ENCODE measurements around the gene CRB2.
"Not testable (repeated sequence)": the region's sequence is repeated elsewhere in the genome, so short reads cannot be mapped to it uniquely, and the experiment has no call there.

Gene CRB2

DNA sequence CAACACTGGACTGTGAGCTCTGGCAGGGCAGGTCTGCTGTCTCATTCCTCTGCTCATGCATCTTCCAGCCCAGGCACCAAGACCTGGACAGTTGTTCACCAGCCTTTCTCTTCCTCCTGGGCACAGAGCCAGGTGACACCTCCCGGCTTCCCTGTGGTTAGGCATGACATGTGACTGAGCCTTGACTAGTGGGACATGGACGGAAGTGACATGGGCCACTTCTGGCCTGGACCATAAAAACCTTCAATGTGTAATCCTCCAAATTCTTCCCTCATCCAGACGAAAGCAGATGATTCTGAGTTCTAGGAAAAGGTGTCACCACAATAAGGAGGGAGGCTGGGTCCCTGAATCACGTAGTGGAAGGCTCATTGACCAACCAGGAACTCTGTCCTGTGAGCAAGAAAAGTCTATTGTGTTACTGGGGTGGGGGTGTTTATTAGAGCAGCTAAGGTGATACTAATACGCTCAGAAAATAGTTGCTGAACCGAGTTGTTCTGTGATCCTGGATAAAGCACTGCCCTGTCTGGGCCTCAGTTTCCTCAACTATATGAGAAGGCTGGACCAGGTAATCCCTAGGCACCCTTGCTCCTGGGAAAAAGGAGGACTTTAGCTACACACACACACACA, 26.6 kb upstream of the CRB2 start:
- DNase-seq (ENCODE audit: low read depth in 3 of 3), result no peak

DNA sequence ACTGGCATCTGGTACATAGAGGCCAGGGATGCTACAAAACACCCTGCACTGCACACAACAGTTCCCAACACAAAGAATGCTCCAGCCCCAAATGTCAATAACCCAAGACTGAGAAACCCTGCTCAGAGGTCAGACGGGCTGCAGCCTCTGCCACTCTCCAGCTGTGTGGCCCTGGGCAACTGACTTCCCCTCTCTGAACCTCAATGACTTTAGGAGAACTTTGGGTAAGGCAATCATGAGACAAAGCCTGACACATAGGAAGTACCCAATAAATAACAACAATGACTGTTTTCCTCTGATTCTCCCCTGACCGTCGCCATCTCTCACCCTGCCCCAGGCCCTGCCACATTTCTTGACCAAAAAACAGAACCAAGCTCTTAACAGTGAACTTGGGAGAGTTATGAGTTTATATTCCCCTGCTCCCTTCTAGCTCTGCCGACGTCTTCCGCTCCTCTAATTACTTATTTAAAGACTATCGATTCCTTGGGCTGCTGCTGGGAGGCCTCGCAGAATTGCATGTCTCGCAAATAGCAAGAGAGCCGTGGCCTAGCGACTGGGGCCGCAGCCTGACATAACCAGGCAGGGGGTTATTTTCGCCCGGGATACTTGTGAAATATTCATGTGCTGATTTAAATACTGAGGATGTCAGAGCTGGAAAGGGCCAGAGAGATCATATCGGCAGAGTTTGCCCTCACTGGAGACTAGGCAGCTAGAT, 24.5 kb upstream of the CRB2 start:
- no peak for DNase-seq (ENCODE audit: low read depth in 3 of 3)

DNA sequence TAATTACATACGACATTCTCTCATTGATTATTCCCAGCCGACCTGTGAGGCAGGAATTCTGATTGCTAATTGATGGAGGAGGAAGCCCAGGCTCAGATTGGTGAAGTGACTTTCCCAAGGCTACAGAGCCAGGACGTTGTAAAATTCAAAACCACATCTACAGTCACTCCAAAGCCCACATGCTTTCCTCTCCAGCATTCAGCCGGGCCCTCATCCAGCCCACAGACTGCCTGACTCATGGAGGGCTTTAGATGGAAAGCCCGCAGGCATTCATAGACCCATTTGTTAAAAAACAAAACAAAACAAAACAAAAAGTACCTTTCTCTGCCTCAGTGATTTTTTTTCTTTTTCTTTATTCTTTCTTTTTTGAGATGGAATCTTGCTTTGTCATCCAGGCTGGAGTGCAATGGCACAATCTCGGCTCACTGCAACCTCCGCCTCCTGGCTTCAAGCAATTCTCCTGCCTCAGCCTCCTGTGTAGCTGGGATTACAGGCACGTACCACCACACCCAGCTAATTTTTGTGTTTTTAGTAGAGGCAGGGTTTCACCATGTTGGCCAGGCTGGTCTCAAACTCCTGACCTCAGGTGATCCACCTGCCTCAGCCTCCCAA, 22.8 kb upstream of the CRB2 start:
- not testable (repeated sequence) for DNase-seq (ENCODE audit: low read depth in 3 of 3)

DNA sequence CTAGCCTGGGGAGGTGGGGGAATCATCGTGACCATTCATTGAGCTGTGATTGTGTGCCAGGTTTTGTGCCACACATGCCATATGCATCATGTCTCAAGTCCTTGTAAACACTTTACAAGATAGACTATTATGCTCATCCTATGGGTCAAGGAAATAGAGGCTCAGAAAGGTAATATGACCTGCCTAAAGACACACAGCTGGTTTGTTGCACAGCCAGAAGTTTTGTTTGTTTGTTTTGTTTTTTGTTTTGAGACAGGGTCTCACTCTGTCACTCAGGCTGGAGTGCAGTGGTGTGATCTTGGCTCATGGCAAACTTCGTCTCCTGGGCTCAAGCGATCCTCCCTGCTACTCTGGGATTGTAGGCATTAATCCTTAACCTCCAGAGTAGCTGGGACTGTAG, 21.4 kb upstream of the CRB2 start:
- no peak for DNase-seq (ENCODE audit: low read depth in 3 of 3)

DNA sequence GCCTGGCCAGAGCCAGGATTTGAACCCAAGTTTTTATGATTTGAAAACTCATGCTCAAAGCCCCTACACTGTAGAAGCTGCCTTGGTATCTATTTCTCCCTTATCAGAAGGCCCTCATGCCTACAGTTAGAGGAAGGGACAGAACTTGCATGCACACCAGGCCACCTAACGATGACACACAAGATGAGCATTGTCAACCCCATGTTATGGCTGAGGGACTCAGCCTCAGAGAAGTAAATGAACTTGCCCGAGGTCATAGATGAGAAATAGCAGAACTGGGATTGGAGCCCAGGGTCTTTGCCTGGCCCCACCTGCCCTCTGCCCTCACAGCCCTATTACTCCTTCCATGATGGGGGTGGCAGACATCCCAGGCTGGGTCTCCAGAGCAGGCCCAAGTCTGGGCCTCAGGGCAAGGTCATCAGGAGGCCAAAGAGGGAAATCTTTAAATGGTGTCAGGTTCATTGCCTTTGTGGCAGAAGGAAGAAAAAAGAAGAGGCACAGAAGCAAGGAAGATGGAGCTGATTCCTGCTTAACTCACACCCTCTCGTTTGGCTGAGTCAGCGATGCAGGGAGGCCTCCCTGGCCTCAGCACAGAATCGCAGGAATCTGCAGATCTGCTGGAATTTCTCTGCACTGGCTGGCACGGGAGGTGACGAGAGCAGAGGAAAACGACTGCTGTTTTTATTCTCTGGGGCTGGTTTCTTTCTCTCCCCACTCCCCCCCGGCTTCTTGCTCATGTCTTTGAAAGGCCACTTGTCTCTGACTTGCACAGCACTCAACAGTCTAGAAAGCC, 20.6 kb upstream of the CRB2 start:
- no peak for DNase-seq (ENCODE audit: low read depth in 3 of 3)

DNA sequence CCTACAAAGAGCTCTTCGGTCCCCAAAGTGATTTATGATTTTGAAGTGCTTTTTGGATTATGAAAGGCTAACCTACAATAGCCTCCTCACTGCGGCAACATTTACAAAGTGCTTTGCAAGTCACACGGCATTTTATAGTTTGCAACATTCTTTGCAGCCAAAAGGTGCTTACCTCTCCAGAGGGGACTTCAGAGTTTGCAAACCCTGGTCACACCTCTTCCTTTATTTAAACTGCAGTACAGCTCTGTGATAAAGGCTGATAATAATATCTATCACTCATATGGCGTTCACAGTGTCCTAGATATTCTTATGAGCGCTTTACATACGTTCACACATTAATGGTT, 20.0 kb upstream of the CRB2 start:
- DNase-seq (ENCODE audit: low read depth in 3 of 3), result no peak

DNA sequence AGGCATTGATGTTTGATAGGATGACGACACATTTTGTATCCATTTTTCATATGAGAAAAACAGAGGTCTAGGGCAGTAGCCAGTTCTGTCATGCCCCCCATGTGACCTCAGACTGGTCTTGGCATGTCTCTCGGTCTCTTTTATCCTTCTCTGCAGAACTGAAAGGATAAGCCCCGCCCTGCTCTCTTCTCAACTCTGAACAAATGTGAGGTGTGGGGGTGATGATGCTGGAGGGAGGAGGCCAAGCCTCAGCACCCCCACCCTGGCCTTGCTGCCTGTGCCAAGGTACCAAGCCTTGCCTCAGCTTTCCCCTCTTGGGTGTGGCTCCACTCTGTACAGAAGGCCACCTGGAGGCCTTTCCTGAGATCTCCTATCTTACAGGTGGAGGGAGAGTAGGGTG, 19.5 kb upstream of the CRB2 start:
- DNase-seq (ENCODE audit: low read depth in 3 of 3), result no peak

DNA sequence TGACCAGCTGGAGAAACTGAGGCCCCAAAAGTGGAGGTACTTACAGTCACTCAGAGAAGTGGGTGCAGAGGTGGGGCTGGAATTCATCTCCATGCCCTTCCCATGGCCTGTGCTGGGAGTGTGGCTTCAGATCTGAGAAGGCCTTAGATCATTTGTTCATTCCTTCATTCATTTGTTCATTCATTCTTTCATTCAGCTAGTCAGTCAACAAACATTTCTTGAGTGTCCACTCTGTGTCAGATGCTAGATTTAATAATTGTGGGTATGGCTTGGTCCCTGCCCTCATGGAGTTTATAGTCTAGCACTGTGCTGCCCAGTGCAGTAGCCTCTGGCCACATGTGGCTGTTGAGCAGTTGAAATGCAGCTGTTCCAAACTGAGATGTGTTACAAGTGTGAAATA, 19.0 kb upstream of the CRB2 start:
- DNase-seq (ENCODE audit: low read depth in 3 of 3), result no peak

DNA sequence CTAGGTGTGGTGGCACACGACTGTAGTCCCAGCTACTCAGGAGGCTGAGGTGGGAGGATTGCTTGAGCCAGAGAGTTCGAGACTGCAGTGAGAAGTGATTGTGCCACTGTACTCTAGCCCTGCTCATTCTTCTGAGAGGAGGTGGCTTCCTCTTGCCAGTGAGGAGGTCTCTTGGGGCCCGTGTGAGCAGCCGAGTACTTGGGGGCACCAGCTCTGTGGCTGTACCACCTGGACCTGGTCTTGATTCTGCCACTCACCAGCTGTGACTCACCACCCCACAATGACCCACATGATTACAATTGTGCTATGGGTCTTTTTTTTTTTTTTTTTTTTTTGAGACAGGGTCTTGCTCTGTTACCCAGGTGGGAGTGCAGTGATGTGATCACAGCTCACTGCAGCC, 18.0 kb upstream of the CRB2 start:
- DNase-seq (ENCODE audit: low read depth in 3 of 3), result no peak

DNA sequence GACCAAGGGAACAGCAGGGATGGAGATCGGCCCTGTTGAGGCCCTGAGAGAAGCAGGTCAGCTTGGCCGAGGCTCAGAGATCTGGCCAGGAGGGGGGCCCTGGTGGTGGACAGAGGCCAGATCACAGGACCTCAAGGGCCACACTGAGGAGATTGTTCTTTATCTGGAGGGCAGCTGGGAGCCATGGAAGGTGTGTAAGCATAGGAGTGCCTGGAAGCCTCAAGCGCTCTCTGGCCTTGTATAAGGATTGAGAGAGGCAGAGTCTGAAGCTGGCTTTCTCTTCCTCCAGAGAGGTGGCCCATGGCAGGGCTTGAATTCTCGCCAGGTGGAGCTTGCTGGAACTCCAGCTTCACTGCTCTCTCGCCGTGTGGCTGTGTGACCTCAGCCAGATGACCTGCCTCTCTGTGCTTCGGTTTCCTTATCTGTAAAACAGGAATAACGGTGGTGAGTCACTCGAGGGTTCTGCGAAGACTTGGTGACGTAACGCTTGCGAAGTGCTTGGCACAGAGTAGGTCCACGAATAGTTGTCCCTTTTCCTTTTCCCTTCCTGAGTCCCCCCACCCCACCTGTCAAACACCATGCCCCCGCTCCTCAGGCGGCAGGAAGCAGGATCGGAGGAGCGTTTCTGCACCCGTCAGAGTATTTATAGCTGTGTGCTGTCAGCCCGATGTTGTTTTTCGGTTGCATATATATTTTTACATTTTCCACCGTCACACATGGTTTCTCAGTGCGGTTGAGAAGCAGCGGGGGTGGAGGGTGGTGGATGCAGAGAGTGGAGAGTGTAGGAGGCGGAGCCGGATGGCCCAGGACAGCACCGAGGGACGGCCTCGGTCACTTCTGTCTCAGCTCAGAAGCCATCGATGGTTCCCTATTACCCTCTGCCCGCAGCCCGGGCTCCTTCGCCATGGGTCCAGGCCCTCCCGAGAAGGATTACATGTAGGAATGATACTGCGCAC, 17.0 kb upstream of the CRB2 start:
- DNase-seq (ENCODE audit: low read depth in 3 of 3), result peak; percentile 50 to 77 (median 52)

DNA sequence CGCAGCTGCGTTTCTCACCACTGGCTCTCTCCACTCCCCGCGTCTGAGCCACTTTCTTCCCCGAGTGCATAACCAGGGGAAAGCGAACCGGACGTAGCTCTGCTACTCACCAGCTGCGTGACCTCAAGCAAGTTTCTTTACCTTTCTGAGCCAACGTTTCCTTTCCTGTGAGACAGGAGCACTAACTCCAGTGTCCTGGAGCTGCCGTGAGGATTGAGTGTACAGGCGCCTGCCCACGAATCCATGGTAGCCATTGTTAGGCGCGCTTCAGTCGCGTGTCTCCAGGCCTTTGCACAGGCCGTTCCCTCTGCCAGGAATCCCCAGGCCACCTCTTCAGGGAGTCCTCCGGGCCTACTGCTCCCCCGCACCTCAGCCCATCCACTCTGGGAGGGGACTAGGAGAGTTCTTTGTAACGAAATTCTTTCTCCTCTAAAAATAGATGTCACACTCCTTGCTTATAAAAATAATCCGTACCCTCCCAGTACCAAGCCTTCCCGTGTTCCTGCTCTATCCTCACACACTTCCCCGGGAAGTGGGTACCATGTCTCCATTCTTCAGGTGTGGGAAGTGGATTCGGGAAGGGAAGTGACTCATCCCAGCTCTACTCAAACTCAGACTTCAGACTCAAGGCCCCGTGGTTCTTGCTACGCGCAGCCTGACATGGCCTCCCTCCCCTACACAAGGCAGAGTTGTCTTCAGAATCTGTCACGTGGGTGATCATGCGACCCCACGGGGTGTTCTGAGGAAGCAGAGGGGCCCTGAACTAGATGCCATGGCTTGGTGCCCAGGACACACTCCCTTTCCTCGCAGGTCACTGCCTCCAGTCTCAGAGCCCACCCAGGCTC, 16.1 kb upstream of the CRB2 start:
- peak; percentile 25 to 75 (median 42) for DNase-seq (ENCODE audit: low read depth in 3 of 3)

DNA sequence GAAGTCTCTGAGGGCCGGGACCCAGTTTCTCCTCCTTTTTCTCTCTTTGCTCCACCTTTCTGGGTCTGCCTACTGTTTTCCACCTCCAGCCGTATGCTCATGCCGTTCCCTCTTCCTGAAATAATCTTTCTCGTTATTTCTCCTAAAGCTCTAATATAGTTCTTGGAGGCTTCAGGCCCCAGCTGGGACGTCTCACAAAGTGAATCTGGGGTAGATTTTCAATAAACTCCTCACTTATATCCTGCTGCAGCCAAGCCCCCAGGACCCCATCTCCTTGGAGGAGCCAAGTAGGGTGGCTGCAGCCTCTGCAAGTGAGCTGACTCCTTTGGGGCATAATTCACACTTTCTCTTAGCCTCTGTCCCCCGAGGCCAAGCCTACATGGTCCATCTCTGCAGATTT, 14.2 kb upstream of the CRB2 start:
- no peak for DNase-seq (ENCODE audit: low read depth in 3 of 3)

DNA sequence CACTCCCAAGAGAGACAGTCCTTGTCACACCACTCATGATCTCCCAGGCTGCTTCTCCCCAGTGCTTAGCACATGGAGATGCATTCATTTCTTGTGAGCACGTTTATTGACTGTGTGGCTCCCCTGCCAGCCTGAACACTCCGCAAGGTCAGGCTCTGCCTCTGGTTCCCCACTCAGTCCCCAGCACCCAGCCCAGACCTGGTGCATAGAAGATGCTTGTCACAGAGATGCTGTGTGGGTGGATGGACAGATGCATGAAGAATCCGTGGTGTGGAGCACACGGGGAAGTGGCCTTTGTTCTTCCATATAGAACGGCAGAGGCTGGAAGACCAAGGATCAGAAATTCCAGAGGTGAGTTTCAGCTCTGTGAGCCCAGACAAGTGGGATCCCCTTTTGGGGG, 13.8 kb upstream of the CRB2 start:
- no peak for DNase-seq (ENCODE audit: low read depth in 3 of 3)

DNA sequence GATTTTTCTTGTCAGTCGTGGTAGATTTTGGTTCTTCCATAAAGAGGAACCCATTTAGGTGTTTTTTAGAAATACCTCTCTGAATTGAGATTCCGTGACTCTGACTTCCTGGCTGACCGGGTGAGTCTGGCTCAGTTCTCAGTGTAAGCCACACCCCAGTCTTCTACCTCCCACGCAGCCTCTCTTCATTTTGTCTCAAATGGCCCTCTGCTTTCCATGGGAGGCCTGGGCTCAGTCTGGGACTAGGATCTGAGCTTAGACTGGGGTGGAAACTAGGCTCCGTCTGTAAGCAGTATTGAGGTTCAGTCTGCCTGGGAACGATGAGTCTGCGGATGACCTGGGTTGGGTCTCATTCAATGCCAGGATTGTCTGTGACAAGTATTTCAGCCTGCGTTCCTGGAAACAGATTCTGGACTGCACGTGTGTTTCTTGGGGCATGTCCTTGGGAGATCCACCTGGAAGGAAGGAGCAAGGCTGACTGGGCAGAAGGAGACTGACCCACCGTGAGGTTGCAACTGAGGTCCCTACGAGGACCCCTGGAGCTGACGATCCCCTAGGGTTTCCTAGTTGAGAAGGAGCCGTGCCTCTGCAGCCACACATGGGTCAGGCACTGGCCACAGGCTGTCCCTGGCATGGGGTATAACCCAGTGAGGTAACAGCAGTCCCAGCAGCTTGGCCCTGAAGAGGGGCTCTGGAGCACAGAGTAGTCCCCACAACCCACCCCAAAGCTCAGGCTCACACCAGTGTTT, 12.4 kb upstream of the CRB2 start:
- DNase-seq (ENCODE audit: low read depth in 3 of 3), result no peak

DNA sequence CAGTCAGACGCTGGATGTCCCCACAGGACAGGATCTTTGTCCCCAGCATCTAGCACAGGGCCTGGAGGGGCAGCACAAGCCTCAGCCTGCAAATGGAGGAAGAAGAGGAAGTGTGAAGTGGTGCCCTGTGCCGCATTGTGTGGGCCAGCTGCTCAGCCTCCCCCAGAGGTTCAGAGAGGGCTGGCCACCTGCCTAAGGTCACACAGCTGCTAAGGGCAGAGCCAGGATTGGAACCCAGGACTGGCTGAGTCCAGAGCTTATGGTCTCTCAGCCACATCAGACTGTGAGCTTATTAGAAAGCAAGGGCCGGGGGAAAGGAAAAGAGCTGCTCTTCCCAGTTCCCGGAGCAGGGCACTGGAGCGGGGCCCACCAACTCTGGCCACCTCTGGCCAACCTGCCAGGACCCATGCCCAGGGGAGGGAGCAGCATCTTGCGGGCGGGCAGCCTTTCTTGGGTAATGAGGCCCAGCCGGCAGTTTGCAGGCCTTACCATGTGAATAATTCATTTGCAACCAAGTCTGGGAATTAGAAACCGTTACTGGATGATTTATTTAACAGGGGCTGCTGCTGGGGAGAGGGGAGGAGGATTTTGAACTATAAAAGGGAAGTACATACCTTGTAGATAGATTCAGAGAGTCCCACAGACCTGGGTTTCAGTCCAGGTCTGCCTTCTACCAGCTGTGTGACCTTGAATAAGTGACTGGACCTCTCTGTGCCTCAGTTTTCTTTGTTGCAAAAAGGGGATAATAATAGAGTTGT, 11.6 kb upstream of the CRB2 start:
- no peak for DNase-seq (ENCODE audit: low read depth in 3 of 3)

DNA sequence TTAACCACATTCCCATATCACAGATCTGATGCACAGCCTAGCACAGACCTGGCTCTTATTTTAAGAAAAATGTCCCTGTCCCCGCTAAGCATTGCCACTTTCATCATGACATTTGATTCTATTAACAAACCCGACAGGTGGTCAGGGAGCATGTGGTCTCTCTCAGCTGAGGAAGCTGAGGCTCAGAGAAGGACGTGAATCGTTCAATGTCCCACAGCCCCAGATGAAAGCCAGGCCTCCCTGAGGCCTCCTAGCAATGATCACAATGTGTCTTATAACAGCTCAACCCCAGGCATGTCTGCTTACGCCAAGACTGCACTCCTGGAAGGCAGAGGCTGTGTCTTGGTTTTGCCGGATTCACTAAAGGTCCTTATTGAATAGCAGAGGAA, 10.4 kb upstream of the CRB2 start:
- DNase-seq (ENCODE audit: low read depth in 3 of 3), result no peak

DNA sequence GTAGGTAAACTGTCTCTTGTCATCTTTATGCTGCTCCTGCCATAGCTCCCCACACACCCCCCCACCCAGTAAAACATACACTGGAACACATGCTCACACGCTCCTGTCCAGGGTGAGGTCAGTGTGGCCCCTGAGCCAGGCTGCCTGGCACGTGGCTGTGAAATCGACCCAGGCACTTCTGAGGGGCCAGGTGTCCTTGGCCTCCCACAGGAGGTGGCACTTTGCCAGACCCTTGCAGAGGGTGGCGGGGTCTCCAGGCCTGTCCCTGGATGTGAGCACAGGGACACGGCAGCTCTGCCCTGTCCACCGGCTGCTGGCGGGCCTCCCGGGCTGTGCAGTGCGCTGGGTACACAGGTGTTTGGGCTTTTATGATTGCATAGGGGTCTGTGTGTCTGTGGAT, 10.0 kb upstream of the CRB2 start:
- DNase-seq (ENCODE audit: low read depth in 3 of 3), result no peak

DNA sequence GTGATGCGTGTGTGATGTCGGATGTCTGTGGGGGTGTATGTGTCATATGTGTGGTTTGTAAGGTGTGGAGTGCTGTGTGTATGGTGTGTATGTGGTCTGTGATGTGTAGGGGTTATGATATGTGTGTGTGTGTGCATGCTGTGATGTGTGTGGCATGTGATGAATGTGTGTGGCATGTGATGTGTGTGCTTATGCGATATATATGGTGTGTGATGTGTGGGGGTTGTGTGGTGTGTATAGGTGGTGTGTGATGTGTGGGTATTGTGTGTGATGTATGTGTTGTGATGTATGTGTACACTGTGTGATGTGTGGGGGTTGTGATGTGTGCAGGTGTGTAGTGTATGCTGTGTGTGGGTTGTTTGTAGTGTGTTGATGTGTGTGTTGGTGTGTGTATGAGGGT, 9.2 kb upstream of the CRB2 start:
- DNase-seq (ENCODE audit: low read depth in 3 of 3), result no peak

Data from stimulated activated CD4-positive, alpha-beta T cell treated with anti-CD3 and anti-CD28 coated beads, TNF-alpha, amount 100 ng/mL, for 24 hours (primary cell).